Thoracic aorta (tissue), 2 donors: ENCODE measurements around the gene EZH1. TPM values are rescaled to one million over a fixed set of nuclear protein-coding genes. Genes with fewer than 3 reads are reported as not detected.

ENCODE experiments used
- ATAC-seq: fragments of 150-250 bp; one replicate; pipeline ENCODE4 v1.8.0; 2017; ENCODE audit warnings: low read depth; ENCODE audit not compliant: insufficient number of reproducible peaks, low FRiP score
- DNase-seq: peaks from one replicate; pipeline ENCODE4 v3.0.0-alpha.2; 2020; ENCODE audit warnings: low spot score
- H3K27ac ChIP-seq, 2 donors: fragments of 200-600 bp; sonication (generic); 1 replicate in 1 of 2; 2 replicates in 1 of 2; pipeline ENCODE4 v1.5.1; 2016; ENCODE audit warnings: mild to moderate bottlenecking in 2 of 2, moderate library complexity in 2 of 2
- H3K27me3 ChIP-seq: fragments of 200-600 bp; sonication (generic); replicated peaks from 2 replicates; pipeline ENCODE4 v1.6.0; 2016; ENCODE audit warnings: mild to moderate bottlenecking; ENCODE audit not compliant: insufficient read depth
- H3K36me3 ChIP-seq: fragments of 200-600 bp; sonication (generic); one replicate; pipeline ENCODE4 v1.5.1; 2016
- H3K4me1 ChIP-seq, 2 donors: fragments of 200-600 bp; sonication (generic); 1 replicate in 1 of 2; 2 replicates in 1 of 2; pipeline versions ENCODE4 v1.5.1 to v1.6.0; 2016; ENCODE audit warnings: low read depth in 2 of 2, mild to moderate bottlenecking in 1 of 2; ENCODE audit not compliant: control insufficient read depth in 1 of 2
- H3K4me3 ChIP-seq: fragments of 200-600 bp; sonication (generic); 2 replicates; pipeline ENCODE4 v1.5.1; 2016; ENCODE audit warnings: mild to moderate bottlenecking
- H3K9me3 ChIP-seq: fragments of 200-600 bp; sonication (generic); 2 replicates; pipeline ENCODE4 v1.5.1; 2016
- total RNA-seq, 2 donors: library from RNA; depleted of rRNA; stranded (reverse); fragments of >200 nt; gene quantifications; one replicate each; pipeline versions ENCODE4 v1.1.0 to v1.2.3, GENCODE V29; 2016
- TF ChIP-seq, protein P1 (sequence below): fragments of 200-600 bp; sonication (generic); IDR thresholded peaks from one replicate; pipeline ENCODE4 v1.5.1; 2019; ENCODE audit warnings: antibody characterized with exemption

Gene EZH1
- total RNA-seq, 2 donors from 2014 or later: 66.3 to 75.2 TPM

GRCh38 chr17:42698736-42699414, 46.0 kb downstream of the EZH1 start:
- H3K27me3 ChIP-seq: no peaks in the 10 kb centered on the region
- H3K4me3 ChIP-seq: no peak overlapping the region
- DNase-seq: no peak
- H3K36me3 ChIP-seq: peaks cover 36% of the 10 kb centered on the region
- no peaks in the 10 kb centered on the region for H3K4me1 ChIP-seq
- no peak overlapping the region for H3K27ac ChIP-seq
- TF ChIP-seq, protein P1, sequence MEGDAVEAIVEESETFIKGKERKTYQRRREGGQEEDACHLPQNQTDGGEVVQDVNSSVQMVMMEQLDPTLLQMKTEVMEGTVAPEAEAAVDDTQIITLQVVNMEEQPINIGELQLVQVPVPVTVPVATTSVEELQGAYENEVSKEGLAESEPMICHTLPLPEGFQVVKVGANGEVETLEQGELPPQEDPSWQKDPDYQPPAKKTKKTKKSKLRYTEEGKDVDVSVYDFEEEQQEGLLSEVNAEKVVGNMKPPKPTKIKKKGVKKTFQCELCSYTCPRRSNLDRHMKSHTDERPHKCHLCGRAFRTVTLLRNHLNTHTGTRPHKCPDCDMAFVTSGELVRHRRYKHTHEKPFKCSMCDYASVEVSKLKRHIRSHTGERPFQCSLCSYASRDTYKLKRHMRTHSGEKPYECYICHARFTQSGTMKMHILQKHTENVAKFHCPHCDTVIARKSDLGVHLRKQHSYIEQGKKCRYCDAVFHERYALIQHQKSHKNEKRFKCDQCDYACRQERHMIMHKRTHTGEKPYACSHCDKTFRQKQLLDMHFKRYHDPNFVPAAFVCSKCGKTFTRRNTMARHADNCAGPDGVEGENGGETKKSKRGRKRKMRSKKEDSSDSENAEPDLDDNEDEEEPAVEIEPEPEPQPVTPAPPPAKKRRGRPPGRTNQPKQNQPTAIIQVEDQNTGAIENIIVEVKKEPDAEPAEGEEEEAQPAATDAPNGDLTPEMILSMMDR: no peak
- no peaks in the 10 kb centered on the region for H3K9me3 ChIP-seq
- no peak for ATAC-seq

- Histone ChIP-seq H3K4me1 (no peaks in the 10 kb centered on the region), H3K36me3 (peaks cover 28% of the 10 kb centered on the region), H3K27me3 (no peaks in the 10 kb centered on the region), H3K9me3 (no peaks in the 10 kb centered on the region), H3K4me3 (no peak overlapping the region), H3K27ac (no peak overlapping the region)
- ATAC-seq (no peak), DNase-seq (no peak)
- TF ChIP-seq, protein P1: no peak
Measured at GRCh38 chr17:42697108-42697811, 47.6 kb downstream of the EZH1 start.

DNA sequence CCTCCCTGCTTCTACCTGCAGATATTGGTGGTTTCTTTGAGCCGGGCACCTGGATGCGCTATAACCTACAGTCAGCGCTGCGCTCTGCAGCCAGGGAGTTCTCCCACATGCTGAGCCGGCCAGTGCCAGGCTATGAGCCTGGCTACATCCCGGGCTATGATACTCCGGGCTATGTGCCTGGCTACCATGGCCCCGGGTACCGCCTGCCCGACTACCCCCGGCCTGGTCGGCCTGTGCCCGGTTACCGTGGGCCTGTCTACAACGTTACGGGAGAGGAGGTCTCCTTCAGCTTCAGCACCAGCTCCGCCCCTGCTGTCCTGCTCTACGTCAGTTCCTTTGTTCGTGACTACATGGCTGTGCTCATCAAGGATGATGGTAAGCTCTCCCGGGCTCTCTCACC, 49.3 kb downstream of the EZH1 start:
- Histone ChIP-seq H3K27ac (no peak overlapping the region), H3K36me3 (peaks cover 24% of the 10 kb centered on the region), H3K4me3 (no peak overlapping the region), H3K4me1 (no peaks in the 10 kb centered on the region), H3K27me3 (no peaks in the 10 kb centered on the region), H3K9me3 (no peaks in the 10 kb centered on the region)
- TF ChIP-seq, protein P1: no peak
- ATAC-seq (no peak), DNase-seq (no peak)

- Histone ChIP-seq H3K4me3 (no peak overlapping the region), H3K27ac (no peak overlapping the region), H3K9me3 (no peaks in the 10 kb centered on the region), H3K27me3 (no peaks in the 10 kb centered on the region), H3K36me3 (peaks cover 24% of the 10 kb centered on the region), H3K4me1 (no peaks in the 10 kb centered on the region)
- TF ChIP-seq, protein P1: no peak
- DNase-seq (no peak), ATAC-seq (no peak)
Measured at GRCh38 chr17:42694524-42694923, 50.3 kb downstream of the EZH1 start.

- no peak overlapping the region for H3K27ac ChIP-seq
- no peaks in the 10 kb centered on the region for H3K4me1 ChIP-seq
- ATAC-seq (no peak), DNase-seq (no peak)
- no peaks in the 10 kb centered on the region for H3K9me3 ChIP-seq
- no peak overlapping the region for H3K4me3 ChIP-seq
- no peaks in the 10 kb centered on the region for H3K27me3 ChIP-seq
- peaks cover 20% of the 10 kb centered on the region for H3K36me3 ChIP-seq
- TF ChIP-seq, protein P1: no peak
Measured at GRCh38 chr17:42692489-42692888, 52.4 kb downstream of the EZH1 start.
